Measurements from ENCODE around the gene OR13C4.
"Not testable (repeated sequence)": the region's sequence is repeated elsewhere in the genome, so short reads cannot be mapped to it uniquely, and the experiment has no call there.

Gene OR13C4

GRCh38 chr9:104553261-104553660 lies 26.3 kb upstream of the OR13C4 start:
- H3K27ac ChIP-seq (ENCODE audit: low read length) = no peak overlapping the region
- no peak overlapping the region for H3K4me2 ChIP-seq (ENCODE audit: insufficient read depth, low read length)
- H3K4me3 ChIP-seq (ENCODE audit: low read depth in 1 of 2, low read length in 2 of 2) = no peak overlapping the region
- no peaks in the 10 kb centered on the region for H3K79me2 ChIP-seq (ENCODE audit: insufficient read depth, low read length)
- H3K27me3 ChIP-seq (ENCODE audit: insufficient read depth, low read length, poor library complexity) = no peaks in the 10 kb centered on the region
- H3K36me3 ChIP-seq (ENCODE audit: insufficient read depth, low read length) = no peaks in the 10 kb centered on the region
- H4K20me1 ChIP-seq (ENCODE audit: insufficient read depth, low read length) = no peaks in the 10 kb centered on the region
- no peak overlapping the region for H3K9ac ChIP-seq (ENCODE audit: low read depth, low read length)
- no peak for ATAC-seq (ENCODE audit: insufficient read depth, low read depth)
- no peak overlapping the region for H2AFZ ChIP-seq (ENCODE audit: low read depth, low read length)
- DNase-seq = no peak
- no peak for TF ChIP-seq CTCF (IDR thresholded peaks at IDR 0.05; ENCODE audit: borderline replicate concordance, extremely low read depth, low read length, poor library complexity, severe bottlenecking)
- H3K9me3 ChIP-seq (ENCODE audit: insufficient read depth, low read length, severe bottlenecking) = no peaks in the 10 kb centered on the region
- H3K4me1 ChIP-seq (ENCODE audit: insufficient read depth, low read length) = no peaks in the 10 kb centered on the region

GRCh38 chr9:104544644-104545043 lies 17.6 kb upstream of the OR13C4 start:
- no peak overlapping the region for H3K4me2 ChIP-seq (ENCODE audit: insufficient read depth, low read length)
- no peaks in the 10 kb centered on the region for H3K27me3 ChIP-seq (ENCODE audit: insufficient read depth, low read length, poor library complexity)
- no peak for TF ChIP-seq CTCF (IDR thresholded peaks at IDR 0.05; ENCODE audit: borderline replicate concordance, extremely low read depth, low read length, poor library complexity, severe bottlenecking)
- TF ChIP-seq EZH2 (IDR thresholded peaks at IDR 0.05; ENCODE audit: borderline replicate concordance, low read depth, low read length, severe bottlenecking) = no peak
- DNase-seq (no peak), ATAC-seq (ENCODE audit: insufficient read depth, low read depth) (no peak)
- H3K27ac ChIP-seq (ENCODE audit: low read length) = no peak overlapping the region
- H3K9me3 ChIP-seq (ENCODE audit: insufficient read depth, low read length, severe bottlenecking) = no peaks in the 10 kb centered on the region
- H3K4me3 ChIP-seq (ENCODE audit: low read depth in 1 of 2, low read length in 2 of 2) = no peak overlapping the region
- H3K4me1 ChIP-seq (ENCODE audit: insufficient read depth, low read length) = no peaks in the 10 kb centered on the region
- no peak overlapping the region for H2AFZ ChIP-seq (ENCODE audit: low read depth, low read length)
- no peaks in the 10 kb centered on the region for H4K20me1 ChIP-seq (ENCODE audit: insufficient read depth, low read length)
- H3K36me3 ChIP-seq (ENCODE audit: insufficient read depth, low read length) = no peaks in the 10 kb centered on the region
- no peak overlapping the region for H3K9ac ChIP-seq (ENCODE audit: low read depth, low read length)
- no peaks in the 10 kb centered on the region for H3K79me2 ChIP-seq (ENCODE audit: insufficient read depth, low read length)

GRCh38 chr9:104539275-104539674 lies 12.3 kb upstream of the OR13C4 start:
- Histone ChIP-seq H3K9me3 (ENCODE audit: insufficient read depth, low read length, severe bottlenecking) (no peaks in the 10 kb centered on the region), H4K20me1 (ENCODE audit: insufficient read depth, low read length) (no peaks in the 10 kb centered on the region), H3K79me2 (ENCODE audit: insufficient read depth, low read length) (no peaks in the 10 kb centered on the region), H3K4me3 (ENCODE audit: low read depth in 1 of 2, low read length in 2 of 2) (no peak overlapping the region), H3K36me3 (ENCODE audit: insufficient read depth, low read length) (no peaks in the 10 kb centered on the region), H2AFZ (ENCODE audit: low read depth, low read length) (no peak overlapping the region), H3K27me3 (ENCODE audit: insufficient read depth, low read length, poor library complexity) (no peaks in the 10 kb centered on the region), H3K9ac (ENCODE audit: low read depth, low read length) (no peak overlapping the region), H3K27ac (ENCODE audit: low read length) (no peak overlapping the region), H3K4me2 (ENCODE audit: insufficient read depth, low read length) (no peak overlapping the region), H3K4me1 (ENCODE audit: insufficient read depth, low read length) (no peaks in the 10 kb centered on the region)
- ATAC-seq (ENCODE audit: insufficient read depth, low read depth) (no peak), DNase-seq (no peak)
- TF ChIP-seq EZH2 (IDR thresholded peaks at IDR 0.05; ENCODE audit: borderline replicate concordance, low read depth, low read length, severe bottlenecking) = no peak
- TF ChIP-seq CTCF (IDR thresholded peaks at IDR 0.05; ENCODE audit: borderline replicate concordance, extremely low read depth, low read length, poor library complexity, severe bottlenecking) = no peak

GRCh38 chr9:104536756-104537155 lies 9.7 kb upstream of the OR13C4 start, which contains the start of gene OR13C3:
TSS of gene OR13C3 (minus strand) at chr9:104536856. CDS start at chr9:104536723, 133 bp downstream.
- ATAC-seq (ENCODE audit: insufficient read depth, low read depth) = no peak

GRCh38 chr9:104520241-104520640 lies 6.8 kb downstream of the OR13C4 start:
- H2AFZ ChIP-seq (ENCODE audit: low read depth, low read length) = not testable (repeated sequence)

More at GRCh38 chr9:104536756-104537155, 9.7 kb upstream of the OR13C4 start, which contains the start of gene OR13C3:
- TF ChIP-seq CTCF (IDR thresholded peaks at IDR 0.05; ENCODE audit: borderline replicate concordance, extremely low read depth, low read length, poor library complexity, severe bottlenecking) = no peak
- no peak for TF ChIP-seq EZH2 (IDR thresholded peaks at IDR 0.05; ENCODE audit: borderline replicate concordance, low read depth, low read length, severe bottlenecking)
- Histone ChIP-seq H3K4me3 (ENCODE audit: low read depth in 1 of 2, low read length in 2 of 2) (no peak within 1 kb of the TSS), H3K79me2 (ENCODE audit: insufficient read depth, low read length) (no peaks in the 10 kb centered on the region), H3K4me2 (ENCODE audit: insufficient read depth, low read length) (no peak within 1 kb of the TSS), H3K27me3 (ENCODE audit: insufficient read depth, low read length, poor library complexity) (no peaks in the 10 kb centered on the region), H3K4me1 (ENCODE audit: insufficient read depth, low read length) (no peaks in the 10 kb centered on the region), H3K36me3 (ENCODE audit: insufficient read depth, low read length) (no peaks in the 10 kb centered on the region), H4K20me1 (ENCODE audit: insufficient read depth, low read length) (no peaks in the 10 kb centered on the region), H3K9me3 (ENCODE audit: insufficient read depth, low read length, severe bottlenecking) (no peaks in the 10 kb centered on the region), H2AFZ (ENCODE audit: low read depth, low read length) (no peak within 1 kb of the TSS), H3K9ac (ENCODE audit: low read depth, low read length) (no peak within 1 kb of the TSS), H3K27ac (ENCODE audit: low read length) (no peak within 1 kb of the TSS)
- DNase-seq = no peak

More at GRCh38 chr9:104520241-104520640, 6.8 kb downstream of the OR13C4 start:
- not testable (repeated sequence) for H3K27me3 ChIP-seq (ENCODE audit: insufficient read depth, low read length, poor library complexity); ATAC-seq (ENCODE audit: insufficient read depth, low read depth); H3K4me2 ChIP-seq (ENCODE audit: insufficient read depth, low read length); DNase-seq; H3K9me3 ChIP-seq (ENCODE audit: insufficient read depth, low read length, severe bottlenecking); H3K79me2 ChIP-seq (ENCODE audit: insufficient read depth, low read length); H3K36me3 ChIP-seq (ENCODE audit: insufficient read depth, low read length); H4K20me1 ChIP-seq (ENCODE audit: insufficient read depth, low read length); H3K4me1 ChIP-seq (ENCODE audit: insufficient read depth, low read length); H3K9ac ChIP-seq (ENCODE audit: low read depth, low read length); H3K27ac ChIP-seq (ENCODE audit: low read length); H3K4me3 ChIP-seq (ENCODE audit: low read depth in 1 of 2, low read length in 2 of 2)

Data from DND-41 (cell line).